GM12878 (cell line): Measurements from ENCODE around the gene SRC. TPM values are rescaled to one million over a fixed set of nuclear protein-coding genes. Genes with fewer than 3 reads are reported as not detected.

Experiments
- ATAC-seq: fragments of 200-7000 bp; cut with Tn5 transposase; 3 replicates; pipeline ENCODE4 v1.9.1; 2020; ENCODE audit warnings: mild to moderate bottlenecking, moderate library complexity
- BruUV-seq: library from RNA; stranded (reverse); fragments of 400-500 nt; replicated peaks from 2 replicates; lab custom pipeline; 2021; lab: Mats Ljungman, UMichigan
- CTCF ChIA-PET: fragments of 300-600 bp; sonication (Branson Sonifier 250); formaldehyde crosslinking; extraction: SDS; loops from one replicate; lab custom pipeline; 2021; ENCODE audit warnings: inconsistent platforms; lab: Yijun Ruan, JAX
- POLR2A ChIA-PET: fragments of 350-600 bp; formaldehyde crosslinking; extraction: SDS; loops from one replicate; lab custom pipeline; 2021; ENCODE audit warnings: inconsistent platforms; lab: Charles Lee
- RAD21 ChIA-PET: fragments of 300-600 bp; sonication (Branson Sonifier 250); formaldehyde crosslinking; loops from one replicate; lab custom pipeline; 2023; ENCODE audit warnings: antibody characterized with exemption; ENCODE audit not compliant: unreplicated experiment; lab: Charles Lee
- SMC1A ChIA-PET: fragments of 300-600 bp; sonication (Branson Sonifier 250); formaldehyde crosslinking; loops from one replicate; lab custom pipeline; 2023; ENCODE audit not compliant: unreplicated experiment, uncharacterized antibody; lab: Charles Lee
- DNase-seq: peaks from one replicate; pipeline ENCODE4 v3.0.0-alpha.2; 2011; ENCODE audit warnings: low read depth, low spot score
- FAIRE-seq: peaks from 3 replicates; lab custom pipeline; 2011; peaks lifted over from hg19 to GRCh38; lab: Jason Lieb, UNC
- H2AFZ ChIP-seq: 2 replicates; pipeline ENCODE4 v1.6.0; 2011; ENCODE audit warnings: low read depth, low read length, control low read depth; ENCODE audit not compliant: control insufficient read depth
- H3K27ac ChIP-seq: 2 replicates; pipeline ENCODE4 v1.5.1; 2011; ENCODE audit warnings: control low read depth; ENCODE audit not compliant: control insufficient read depth, insufficient read depth
- H3K27me3 ChIP-seq, 2 experiments: replicated peaks in 1 of 2; 2 replicates each; pipeline versions ENCODE4 v1.6.0 to v1.6.1; 2011; ENCODE audit warnings: low read length in 1 of 2; ENCODE audit not compliant: control insufficient read depth in 2 of 2, insufficient read depth in 2 of 2
- H3K36me3 ChIP-seq, 2 experiments: 2 replicates each; pipeline ENCODE4 v1.5.1; 2011; ENCODE audit warnings: low read length in 1 of 2; ENCODE audit not compliant: control insufficient read depth in 2 of 2, insufficient read depth in 2 of 2
- H3K4me1 ChIP-seq: 2 replicates; pipeline ENCODE4 v1.6.1; 2011; ENCODE audit warnings: mild to moderate bottlenecking, low read length, moderate library complexity, mixed read lengths; ENCODE audit not compliant: control insufficient read depth, insufficient read depth
- H3K4me2 ChIP-seq: 2 replicates; pipeline ENCODE4 v1.6.0; 2011; ENCODE audit warnings: control low read depth; ENCODE audit not compliant: control insufficient read depth, insufficient read depth
- H3K4me3 ChIP-seq: fragments of 200-600 bp; sonication (generic); 2 replicates; pipeline ENCODE4 v1.5.1; 2016
- H3K79me2 ChIP-seq: 2 replicates; pipeline ENCODE4 v1.6.0; 2011; ENCODE audit warnings: low read length; ENCODE audit not compliant: control insufficient read depth, insufficient read depth
- H3K9ac ChIP-seq: 2 replicates; pipeline ENCODE4 v1.8.0; 2011; ENCODE audit warnings: low read length, control low read depth, mixed read lengths; ENCODE audit not compliant: control insufficient read depth, insufficient read depth
- H3K9me3 ChIP-seq: replicated peaks from 3 replicates; pipeline ENCODE4 v1.5.1; 2011; ENCODE audit warnings: mild to moderate bottlenecking, low read length; ENCODE audit not compliant: control insufficient read depth, insufficient read depth
- H4K20me1 ChIP-seq: 2 replicates; pipeline ENCODE4 v1.6.0; 2011; ENCODE audit not compliant: control insufficient read depth, insufficient read depth
- CEBPB ChIP-seq, 2 experiments: fragments of 150-350 bp in 1 of 2; IDR thresholded peaks; 2 replicates each; pipeline ENCODE4 v1.6.1; 2012 to 2014; ENCODE audit warnings: low read depth in 2 of 2, low read length in 2 of 2, borderline replicate concordance in 1 of 2, inconsistent platforms in 1 of 2
- DPF2 ChIP-seq: fragments of 450-650 bp; IDR thresholded peaks from 2 replicates; pipeline ENCODE4 v1.6.1; 2017; ENCODE audit warnings: mild to moderate bottlenecking
- HDGF ChIP-seq: fragments of 450-650 bp; IDR thresholded peaks from 2 replicates; pipeline ENCODE4 v1.6.1; 2016; ENCODE audit warnings: antibody characterized with exemption
- KDM1A ChIP-seq: fragments of 200-600 bp; sonication (generic); IDR thresholded peaks from 2 replicates; pipeline ENCODE4 v1.6.1; 2016; ENCODE audit warnings: borderline replicate concordance
- MEF2A ChIP-seq: IDR thresholded peaks from 2 replicates; pipeline ENCODE4 v1.6.1; 2011; ENCODE audit warnings: low read depth, mild to moderate bottlenecking, low read length, moderate library complexity; ENCODE audit not compliant: insufficient read depth
- MYB ChIP-seq: fragments of 150-350 bp; IDR thresholded peaks from 2 replicates; pipeline ENCODE4 v1.6.1; 2014; ENCODE audit warnings: mild to moderate bottlenecking, low read depth, low read length, borderline replicate concordance
- NR2F1 ChIP-seq: fragments of 450-650 bp; conservative IDR thresholded peaks from 2 replicates; pipeline ENCODE4 v1.6.1; 2017; ENCODE audit warnings: mild to moderate bottlenecking
- SMARCA5 ChIP-seq: fragments of 450-650 bp; IDR thresholded peaks from 2 replicates; pipeline ENCODE4 v1.6.1; 2017; ENCODE audit warnings: mild to moderate bottlenecking
- SRF ChIP-seq, 2 experiments: IDR thresholded peaks; 2 replicates each; pipeline ENCODE4 v1.6.1; 2011; ENCODE audit warnings: low read depth in 2 of 2, low read length in 2 of 2, mild to moderate bottlenecking in 1 of 2, moderate library complexity in 1 of 2
- SUPT20H ChIP-seq: IDR thresholded peaks from 2 replicates; pipeline ENCODE4 v1.6.1; 2011; ENCODE audit warnings: low read depth, mild to moderate bottlenecking, low read length, moderate library complexity, borderline replicate concordance; ENCODE audit not compliant: control insufficient read depth
- ZNF622 ChIP-seq: fragments of 450-650 bp; IDR thresholded peaks from 2 replicates; pipeline ENCODE4 v1.6.1; 2017; ENCODE audit warnings: mild to moderate bottlenecking, inconsistent platforms
- WGBS: methylation state at CpG from one replicate; pipeline ENCODE4 v1.1.6; 2016; ENCODE audit warnings: low lambda C conversion rate; ENCODE audit not compliant: insufficient replicate concordance, insufficient coverage; ENCODE audit errors: missing lambda C conversion rate; 5-methylcytosine and 5-hydroxymethylcytosine counted together
- in situ Hi-C: fragments of 300-500 bp; cut with MboI; formaldehyde crosslinking; loops from 9 replicates; pipeline ENCODE4 v1.14.3; 2018; ENCODE audit warnings: mixed read lengths
- intact Hi-C: fragments of 100-400 bp; cut with micrococcal nuclease; formaldehyde crosslinking; loops from one replicate; pipeline ENCODE4 v1.14.2; 2022; ENCODE audit not compliant: unreplicated experiment
- polyA plus RNA-seq, 11 experiments: library from polyadenylated mRNA; depleted of rRNA in 4 of 11; unstranded in 6 of 11; stranded (reverse) in 5 of 11; fragments of >200 nt; fragmentation: Nextera tagmentation in 4 of 11; fragmentation: Illumina TruSeq in 1 of 11; extraction: Ambion mirVana in 4 of 11; extraction: Trizol in 1 of 11; gene quantifications; 1 replicate in 1 of 11; 2 replicates in 10 of 11; pipeline versions ENCODE4 v1.2.1 to v1.2.3, GENCODE V29; 2011 to 2016; ENCODE audit warnings: inconsistent platforms in 2 of 11, missing spikeins in 2 of 11, low read depth in 1 of 11
- total RNA-seq, 4 experiments: library from RNA; depleted of rRNA in 3 of 4; stranded (reverse); fragments of >200 nt in 3 of 4; fragmentation: Illumina TruSeq in 1 of 4; extraction: Trizol in 1 of 4; gene quantifications; 2 replicates each; pipeline versions ENCODE4 v1.2.1 to v1.2.3, GENCODE V29; 2013 to 2021
- TF ChIP-seq, protein P1 (sequence below): fragments of 450-650 bp; IDR thresholded peaks from 2 replicates; pipeline ENCODE4 v1.6.1; 2017; ENCODE audit warnings: borderline replicate concordance

Gene SRC
- total and polyA plus RNA-seq, 10 of the 15 experiments (the other 5 are each of a cell fraction or from before 2014, with no cell fraction given) = 0.60 to 71.3 (median 27.2) TPM

DNA sequence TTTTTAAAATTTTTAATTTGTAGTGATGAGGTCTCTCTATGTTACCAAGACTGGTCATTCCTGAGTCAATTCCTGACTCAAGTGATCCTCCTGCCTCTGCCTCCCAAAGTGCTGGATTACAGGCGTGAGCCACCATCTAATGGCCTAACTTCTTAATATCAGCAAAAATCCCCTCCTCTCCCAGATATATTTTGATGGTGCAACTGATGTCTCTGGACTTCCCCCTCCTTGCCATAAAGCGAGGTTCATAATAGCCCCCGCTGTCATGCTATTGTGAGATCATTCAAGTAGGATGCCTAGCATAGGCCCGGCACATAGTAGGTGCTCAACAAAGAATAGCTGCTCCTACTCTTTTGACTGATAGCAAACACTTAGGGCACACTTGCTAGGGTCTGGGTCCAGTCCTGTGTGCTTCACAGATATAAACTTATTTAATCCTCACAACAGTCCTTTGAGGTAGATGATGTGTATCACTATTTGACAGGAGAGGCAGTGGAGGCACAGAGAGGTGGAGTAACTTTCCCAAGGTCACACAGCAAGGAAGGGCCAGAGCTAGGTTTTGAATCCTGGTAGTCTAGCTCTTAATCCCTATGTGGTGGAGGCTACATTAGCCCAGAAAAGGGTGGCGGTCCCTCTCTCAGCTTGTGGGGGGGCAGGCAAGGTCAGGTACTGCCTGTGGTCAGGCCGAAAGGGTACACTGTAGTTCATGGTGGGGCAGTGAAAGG is 14.6 kb downstream of the SRC start:
- TF ChIP-seq DPF2 = peak; percentile 37; the same call in 1 of the 2 replicates
- TF ChIP-seq SMARCA5 = 0 out of 2 replicates have a peak, but pooled peaks have one; percentile 33
- TF ChIP-seq NR2F1 = no peak
- 71% methylated on average over 6 of the region's 6 CpGs for WGBS
- Histone ChIP-seq H3K9ac (no peak overlapping the region), H3K27ac (no peak overlapping the region; the same call in 1 of the 2 replicates), H2AFZ (no peak overlapping the region), H3K4me2 (no peak overlapping the region), H3K27me3 (no peaks in the 10 kb centered on the region), H3K4me3 (no peak overlapping the region), H3K79me2 (peaks cover 80% of the 10 kb centered on the region), H3K9me3 (no peaks in the 10 kb centered on the region), H4K20me1 (0 out of 2 replicates have a peak, but pooled peaks cover 3% of the 10 kb centered on the region), H3K36me3 (peaks cover 13 to 39% of the 10 kb centered on the region in 2 experiments), H3K4me1 (peaks cover 59% of the 10 kb centered on the region)
- RAD21 ChIA-PET = interaction anchor here (1.6 kb wide), 1 partner anchor 89 kb away, joined by 7 read pairs; no protein-coding TSS in a partner anchor
- no TSS peak for BruUV-seq
- POLR2A ChIA-PET = interaction anchor here (0.6 to 1.2 kb wide), 2 partner anchors 10 to 124 kb away, joined by 4 read pairs; no protein-coding TSS in a partner anchor
- DNase-seq (no peak), FAIRE-seq (no peak), ATAC-seq (no peak)
- CTCF ChIA-PET = interaction anchor here (1.1 kb wide), 1 partner anchor 16 kb away, joined by 3 read pairs; no protein-coding TSS in a partner anchor
- intact Hi-C loops = no loop called here
- SMC1A ChIA-PET = interaction anchor here (0.6 to 1.7 kb wide), 4 partner anchors 11 to 456 kb away, joined by 3 to 6 read pairs (median 3); no protein-coding TSS in a partner anchor
- in situ Hi-C loops = loop anchor here (5.0 kb wide), 1 partner anchor 48 kb away; no protein-coding TSS in a partner anchor

GRCh38 chr20:37361336-37361735 is 15.4 kb downstream of the SRC start:
- Histone ChIP-seq H3K4me1 (peaks cover 62% of the 10 kb centered on the region), H3K27ac (no peak overlapping the region), H3K4me2 (no peak overlapping the region), H3K36me3 (peaks cover 19 to 42% of the 10 kb centered on the region in 2 experiments), H3K9me3 (peaks cover 3% of the 10 kb centered on the region; the same call in 1 of the 3 replicates), H3K79me2 (peaks cover 72% of the 10 kb centered on the region), H2AFZ (no peak overlapping the region), H3K27me3 (no peaks in the 10 kb centered on the region), H3K9ac (no peak overlapping the region), H4K20me1 (0 out of 2 replicates have a peak, but pooled peaks cover 3% of the 10 kb centered on the region), H3K4me3 (no peak overlapping the region)
- intact Hi-C loops = no loop called here
- CTCF ChIA-PET = no interaction called here
- POLR2A ChIA-PET = interaction anchor here (1.2 to 2.6 kb wide), 2 partner anchors 10 to 11 kb away, joined by 4 to 8 read pairs; no protein-coding TSS in a partner anchor
- FAIRE-seq (no peak), ATAC-seq (no peak), DNase-seq (no peak)
- SMC1A ChIA-PET = interaction anchor here (1.2 to 1.7 kb wide), 2 partner anchors 10 to 89 kb away, joined by 3 to 6 read pairs; no protein-coding TSS in a partner anchor
- RAD21 ChIA-PET = no interaction called here
- WGBS = 79% methylated on average over 8 of the region's 8 CpGs
- BruUV-seq = no TSS peak
- in situ Hi-C loops = loop anchor here (5.0 kb wide), 1 partner anchor 49 kb away; no protein-coding TSS in a partner anchor
- TF ChIP-seq ZNF622 (no peak), SRF (IDR thresholded peaks at IDR 0.05; ENCODE audit: low read depth in 2 of 2, low read length in 2 of 2) (no peak), MEF2A (no peak), KDM1A (no peak), CEBPB (IDR thresholded peaks at IDR 0.05; ENCODE audit: borderline replicate concordance in 1 of 2, low read depth in 2 of 2, low read length in 2 of 2) (no peak), MYB (no peak), SUPT20H (no peak), HDGF (no peak)
- TF ChIP-seq, protein P1, sequence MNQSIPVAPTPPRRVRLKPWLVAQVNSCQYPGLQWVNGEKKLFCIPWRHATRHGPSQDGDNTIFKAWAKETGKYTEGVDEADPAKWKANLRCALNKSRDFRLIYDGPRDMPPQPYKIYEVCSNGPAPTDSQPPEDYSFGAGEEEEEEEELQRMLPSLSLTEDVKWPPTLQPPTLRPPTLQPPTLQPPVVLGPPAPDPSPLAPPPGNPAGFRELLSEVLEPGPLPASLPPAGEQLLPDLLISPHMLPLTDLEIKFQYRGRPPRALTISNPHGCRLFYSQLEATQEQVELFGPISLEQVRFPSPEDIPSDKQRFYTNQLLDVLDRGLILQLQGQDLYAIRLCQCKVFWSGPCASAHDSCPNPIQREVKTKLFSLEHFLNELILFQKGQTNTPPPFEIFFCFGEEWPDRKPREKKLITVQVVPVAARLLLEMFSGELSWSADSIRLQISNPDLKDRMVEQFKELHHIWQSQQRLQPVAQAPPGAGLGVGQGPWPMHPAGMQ = no peak
